ENCODE results near the gene CROCC.

- TF ChIP-seq POLR2A (IDR thresholded peaks at IDR 0.05; ENCODE audit: low read depth, low read length) = no peak
- no peak for TF ChIP-seq TAF1 (IDR thresholded peaks at IDR 0.05; ENCODE audit: low read depth, low read length)
- no peak for TF ChIP-seq POLR2AphosphoS5 (IDR thresholded peaks at IDR 0.05; ENCODE audit: low read depth, low read length)
- TF ChIP-seq SPI1 (IDR thresholded peaks at IDR 0.05; ENCODE audit: low read depth, low read length) = no peak
Observed at GRCh38 chr1:16986560-16986959, 64.8 kb downstream of the CROCC start.
